Fibroblast of mammary gland (primary cell): Measurements from ENCODE around the gene ATP5F1B.
A peak's percentile ranks its signal among the peaks of the same experiment; 100 is the strongest.

Source experiments
- DNase-seq: peaks from one replicate; pipeline ENCODE4 v3.0.0-alpha.2; 2010; ENCODE audit warnings: low read depth
- H3K4me3 ChIP-seq: 2 replicates; pipeline ENCODE4 v1.5.1; 2011; ENCODE audit warnings: low read depth, mild to moderate bottlenecking, low read length, moderate library complexity; ENCODE audit not compliant: control insufficient read depth
- CTCF ChIP-seq: conservative IDR thresholded peaks from 2 replicates; pipeline ENCODE4 v1.5.1; 2011; ENCODE audit warnings: low read depth, low read length, inconsistent platforms; ENCODE audit not compliant: control insufficient read depth, insufficient read depth

The ATP5F1B gene

GRCh38 chr12:56599041-56599440 lies 46.7 kb downstream of the ATP5F1B start:
- DNase-seq, result no peak
- TF ChIP-seq CTCF, result no peak
- no peak overlapping the region for H3K4me3 ChIP-seq

DNA sequence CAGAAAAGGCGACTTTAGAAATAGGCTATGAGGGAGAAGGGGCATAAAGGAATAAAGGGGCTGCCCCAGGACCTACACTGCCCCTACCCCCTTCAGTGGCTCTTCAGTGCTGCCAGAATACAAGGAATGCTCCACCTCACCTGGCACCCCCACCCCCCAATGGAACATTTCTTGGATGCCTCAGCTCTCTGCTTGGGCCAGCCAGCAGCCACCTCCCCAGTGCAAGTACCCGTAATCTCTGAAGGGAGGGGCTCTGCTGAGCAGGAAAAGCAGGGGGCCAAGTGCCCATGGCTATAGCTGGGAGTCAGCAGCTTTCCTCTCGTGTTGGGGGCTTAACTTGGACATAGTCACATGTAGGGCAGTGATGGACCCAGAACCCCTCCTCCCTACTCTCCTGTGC lies 49.0 kb downstream of the ATP5F1B start:
- DNase-seq, result no peak
- no peak overlapping the region for H3K4me3 ChIP-seq
- no peak for TF ChIP-seq CTCF

GRCh38 chr12:56593909-56594621 lies 51.7 kb downstream of the ATP5F1B start:
- DNase-seq, result peak; percentile 73
- no peak overlapping the region for H3K4me3 ChIP-seq
- TF ChIP-seq CTCF, result peak; percentile 95

- no peak for TF ChIP-seq CTCF
- no peak overlapping the region for H3K4me3 ChIP-seq
- no peak for DNase-seq
Measured at GRCh38 chr12:56591961-56592360, 53.8 kb downstream of the ATP5F1B start.

GRCh38 chr12:56591126-56591525 lies 54.7 kb downstream of the ATP5F1B start:
- no peak for TF ChIP-seq CTCF
- no peak for DNase-seq
- H3K4me3 ChIP-seq, result no peak overlapping the region

DNA sequence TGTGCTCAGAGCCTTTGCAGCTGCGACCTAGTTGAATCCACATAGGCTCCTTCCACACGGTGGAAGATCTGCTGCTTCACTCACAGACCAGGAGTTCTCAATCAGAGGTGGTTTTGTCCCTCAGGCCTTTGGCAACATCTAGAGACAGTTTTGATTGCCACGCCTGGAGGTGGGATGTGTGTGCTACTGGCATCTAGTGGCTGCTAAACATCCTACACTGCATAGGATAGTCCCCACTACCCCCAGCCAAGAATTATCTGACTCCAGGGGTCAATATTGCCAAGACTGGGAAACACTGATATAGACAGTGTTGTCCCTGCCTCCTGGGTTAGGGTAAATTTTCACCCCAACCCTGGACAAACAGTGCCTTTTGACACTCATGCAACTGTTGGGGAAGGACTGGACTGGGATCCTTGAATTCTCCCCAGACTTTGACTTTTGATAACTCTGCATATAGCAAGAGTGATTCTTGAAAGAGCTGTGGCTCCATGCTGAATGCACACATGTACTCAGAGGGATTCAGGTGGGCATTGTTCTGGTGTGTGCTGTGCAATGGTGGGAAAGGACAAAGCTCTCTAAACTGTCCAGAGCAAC lies 55.5 kb downstream of the ATP5F1B start:
- TF ChIP-seq CTCF, result peak; percentile 51
- no peak overlapping the region for H3K4me3 ChIP-seq
- peak; percentile 24 for DNase-seq
